ENCODE data around the gene MAN1A1.

Gene MAN1A1

GRCh38 chr6:119183457-119183856 is 166.1 kb downstream of the MAN1A1 start:
- Histone ChIP-seq H3K27ac (replicated peaks) (no peak overlapping the region), H3K27me3 (ENCODE audit: insufficient read depth, poor library complexity, severe bottlenecking) (no peaks in the 10 kb centered on the region), H3K4me3 (replicated peaks; ENCODE audit: insufficient read depth, low read length) (no peak overlapping the region)
- DNase-seq (ENCODE audit: low read depth in 1 of 2, low spot score in 1 of 2) = no peak
- TF ChIP-seq REST (IDR thresholded peaks at IDR 0.05; ENCODE audit: insufficient replicate concordance, low read depth) (no peak), SPI1 (IDR thresholded peaks at IDR 0.05; ENCODE audit: borderline replicate concordance, low read depth) (no peak), POLR2AphosphoS5 (IDR thresholded peaks at IDR 0.05; ENCODE audit: low read depth) (no peak), CTCF (IDR thresholded peaks at IDR 0.05; ENCODE audit: insufficient read depth, low read length) (no peak), GABPA (IDR thresholded peaks at IDR 0.05; ENCODE audit: low read depth) (no peak)

- Histone ChIP-seq H3K27ac (replicated peaks) (no peak overlapping the region), H3K27me3 (ENCODE audit: insufficient read depth, poor library complexity, severe bottlenecking) (no peaks in the 10 kb centered on the region), H3K4me3 (replicated peaks; ENCODE audit: insufficient read depth, low read length) (no peak overlapping the region)
- TF ChIP-seq REST (IDR thresholded peaks at IDR 0.05; ENCODE audit: insufficient replicate concordance, low read depth) (no peak), CTCF (IDR thresholded peaks at IDR 0.05; ENCODE audit: insufficient read depth, low read length) (no peak), POLR2AphosphoS5 (IDR thresholded peaks at IDR 0.05; ENCODE audit: low read depth) (no peak), SPI1 (IDR thresholded peaks at IDR 0.05; ENCODE audit: borderline replicate concordance, low read depth) (no peak), GABPA (IDR thresholded peaks at IDR 0.05; ENCODE audit: low read depth) (no peak)
- DNase-seq (ENCODE audit: low read depth in 1 of 2, low spot score in 1 of 2) = no peak
Measured at GRCh38 chr6:119182875-119183274, 166.7 kb downstream of the MAN1A1 start.

GRCh38 chr6:119182216-119182803 is 167.3 kb downstream of the MAN1A1 start:
- no peaks in the 10 kb centered on the region for H3K27me3 ChIP-seq (ENCODE audit: insufficient read depth, poor library complexity, severe bottlenecking)
- no peak overlapping the region for H3K4me3 ChIP-seq (replicated peaks; ENCODE audit: insufficient read depth, low read length)
- no peak overlapping the region for H3K27ac ChIP-seq (replicated peaks)
- TF ChIP-seq SPI1 (IDR thresholded peaks at IDR 0.05; ENCODE audit: borderline replicate concordance, low read depth) (no peak), REST (IDR thresholded peaks at IDR 0.05; ENCODE audit: insufficient replicate concordance, low read depth) (no peak), GABPA (IDR thresholded peaks at IDR 0.05; ENCODE audit: low read depth) (no peak)
- no peak for DNase-seq (ENCODE audit: low read depth in 1 of 2, low spot score in 1 of 2)

Measured in HL-60 (cell line).